Trophoblast cell (in vitro differentiated cells and primary cell): ENCODE measurements around the gene SDHA.
"Not testable (repeated sequence)": the region's sequence is repeated elsewhere in the genome, so short reads cannot be mapped to it uniquely, and the experiment has no call there.

Source experiments
- DNase-seq, 2 donors: peaks; one replicate each; pipeline ENCODE4 v3.0.0-alpha.2; 2016
- H2AFZ ChIP-seq: 2 replicates; pipeline ENCODE4 v1.6.1; 2013; ENCODE audit warnings: low read length, moderate library complexity, mild to moderate bottlenecking; ENCODE audit not compliant: insufficient read depth, poor library complexity
- H2AK5ac ChIP-seq: 2 replicates; pipeline ENCODE4 v1.6.1; 2013; ENCODE audit warnings: mild to moderate bottlenecking, low read length
- H2BK120ac ChIP-seq: 2 replicates; pipeline ENCODE4 v1.6.1; 2013; ENCODE audit warnings: low read length, mild to moderate bottlenecking, moderate library complexity; ENCODE audit not compliant: insufficient read depth, poor library complexity
- H2BK12ac ChIP-seq: 2 replicates; pipeline ENCODE4 v1.6.1; 2013; ENCODE audit warnings: mild to moderate bottlenecking, low read length, moderate library complexity
- H2BK5ac ChIP-seq: 2 replicates; pipeline ENCODE4 v1.6.1; 2013; ENCODE audit warnings: low read length, low read depth, moderate library complexity, mild to moderate bottlenecking; ENCODE audit not compliant: poor library complexity
- H3K14ac ChIP-seq: 2 replicates; pipeline ENCODE4 v1.6.1; 2013; ENCODE audit warnings: mild to moderate bottlenecking, low read length
- H3K18ac ChIP-seq: 2 replicates; pipeline ENCODE4 v1.6.1; 2013; ENCODE audit warnings: mild to moderate bottlenecking, low read length
- H3K23ac ChIP-seq: 2 replicates; pipeline ENCODE4 v1.6.1; 2013; ENCODE audit warnings: low read length
- H3K27ac ChIP-seq: 2 replicates; pipeline ENCODE4 v1.5.1; 2013; ENCODE audit warnings: low read depth, mild to moderate bottlenecking, inconsistent platforms, low read length, moderate library complexity
- H3K27me3 ChIP-seq: 2 replicates; pipeline ENCODE4 v1.6.1; 2013; ENCODE audit warnings: inconsistent platforms, mild to moderate bottlenecking, low read length, moderate library complexity; ENCODE audit not compliant: insufficient read depth
- H3K36me3 ChIP-seq, 2 experiments: 1 replicate in 1 of 2; 2 replicates in 1 of 2; pipeline ENCODE4 v1.6.1; 2013; ENCODE audit warnings: low read length in 2 of 2, mild to moderate bottlenecking in 2 of 2, moderate library complexity in 1 of 2; ENCODE audit not compliant: insufficient read depth in 2 of 2, control insufficient read depth in 1 of 2
- H3K4ac ChIP-seq: 2 replicates; pipeline ENCODE4 v1.6.1; 2013; ENCODE audit warnings: low read depth, mild to moderate bottlenecking, low read length, moderate library complexity
- H3K4me1 ChIP-seq, 2 experiments: 1 replicate in 1 of 2; 2 replicates in 1 of 2; pipeline ENCODE4 v1.6.1; 2013; ENCODE audit warnings: low read length in 2 of 2, mild to moderate bottlenecking in 2 of 2, moderate library complexity in 1 of 2; ENCODE audit not compliant: insufficient read depth in 2 of 2, control insufficient read depth in 1 of 2
- H3K4me2 ChIP-seq: 2 replicates; pipeline ENCODE4 v1.6.1; 2013; ENCODE audit warnings: inconsistent platforms, mild to moderate bottlenecking, low read length, moderate library complexity
- H3K4me3 ChIP-seq: 2 replicates; pipeline ENCODE4 v1.5.1; 2013; ENCODE audit warnings: mild to moderate bottlenecking, low read depth, low read length, inconsistent platforms
- H3K79me1 ChIP-seq: one replicate; pipeline ENCODE4 v1.6.1; 2013; ENCODE audit warnings: low read length
- H3K79me2 ChIP-seq: 2 replicates; pipeline ENCODE4 v1.6.1; 2013; ENCODE audit warnings: low read length, mild to moderate bottlenecking; ENCODE audit not compliant: control insufficient read depth, insufficient read depth, poor library complexity
- H3K9ac ChIP-seq: 2 replicates; pipeline ENCODE4 v1.6.1; 2013; ENCODE audit warnings: mild to moderate bottlenecking, low read length
- H3K9me3 ChIP-seq: 2 replicates; pipeline ENCODE4 v1.6.1; 2013; ENCODE audit warnings: low read depth, mild to moderate bottlenecking, control low read depth, inconsistent platforms, low read length; ENCODE audit not compliant: insufficient read depth
- H4K12ac ChIP-seq: 2 replicates; pipeline ENCODE4 v1.6.1; 2013; ENCODE audit warnings: low read depth, mild to moderate bottlenecking, low read length, moderate library complexity
- H4K8ac ChIP-seq: 2 replicates; pipeline ENCODE4 v1.6.1; 2013; ENCODE audit warnings: low read depth, mild to moderate bottlenecking, low read length, moderate library complexity
- H4K91ac ChIP-seq: one replicate; pipeline ENCODE4 v1.6.1; 2013; ENCODE audit warnings: low read depth, mild to moderate bottlenecking, low read length, moderate library complexity
- WGBS: extraction: QIAGEN DNeasy Blood & Tissue Kit; methylation state at CpG from one replicate; pipeline ENCODE4 v1.1.7; 2013; ENCODE audit warnings: missing lambda C conversion rate; ENCODE audit not compliant: insufficient read length, insufficient coverage; ENCODE audit errors: extremely low coverage; 5-methylcytosine and 5-hydroxymethylcytosine counted together

The SDHA gene

DNA sequence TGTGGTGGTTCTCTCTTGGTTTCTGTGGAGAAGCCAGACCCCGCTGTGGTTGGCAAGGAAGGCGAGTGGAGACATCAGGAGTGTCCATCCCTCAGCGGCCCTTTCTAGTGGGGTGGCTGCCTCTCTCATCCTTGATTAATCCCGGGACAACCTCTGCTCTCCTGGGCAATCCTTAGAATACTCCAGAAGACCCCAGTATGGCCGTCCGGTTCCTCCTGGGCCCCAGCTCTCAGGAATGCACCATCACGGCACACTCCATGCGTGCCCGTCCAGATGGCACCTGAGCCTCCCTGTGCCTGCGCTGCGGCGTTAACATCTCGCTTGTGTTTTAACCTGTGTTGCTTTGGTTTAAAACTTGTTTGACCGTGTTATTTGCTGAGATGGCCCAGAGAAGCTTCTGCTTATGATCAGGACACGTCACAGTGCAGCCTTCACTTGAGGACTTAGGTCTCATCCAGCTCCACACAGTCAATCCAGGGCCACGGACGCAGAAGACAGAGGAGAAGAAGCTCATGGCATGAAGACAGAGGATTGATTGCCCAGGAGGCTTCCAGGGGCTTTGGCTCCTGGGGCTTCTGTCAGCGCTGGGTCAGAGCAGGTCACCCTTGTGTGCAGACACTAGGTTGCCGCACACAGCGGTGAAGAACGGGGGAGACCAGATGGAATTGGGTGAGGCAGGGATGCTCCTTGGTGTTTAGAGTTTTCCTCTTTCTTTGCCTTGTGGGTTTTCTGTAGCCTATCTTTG, 82.7 kb downstream of the SDHA start:
- not testable (repeated sequence) for H3K9me3 ChIP-seq, H3K18ac ChIP-seq, H2AFZ ChIP-seq, H3K4me2 ChIP-seq, H3K14ac ChIP-seq, H3K79me2 ChIP-seq, H3K4me1 ChIP-seq, DNase-seq, H2AK5ac ChIP-seq, H3K27me3 ChIP-seq, H2BK120ac ChIP-seq, H4K8ac ChIP-seq, H3K36me3 ChIP-seq, H3K9ac ChIP-seq, H3K4me3 ChIP-seq, H3K4ac ChIP-seq, H3K23ac ChIP-seq, H2BK5ac ChIP-seq, H3K27ac ChIP-seq, H3K79me1 ChIP-seq, H2BK12ac ChIP-seq, H4K91ac ChIP-seq, H4K12ac ChIP-seq
- no CpG with 5 or more reads among the region's 21 CpGs for WGBS

DNA sequence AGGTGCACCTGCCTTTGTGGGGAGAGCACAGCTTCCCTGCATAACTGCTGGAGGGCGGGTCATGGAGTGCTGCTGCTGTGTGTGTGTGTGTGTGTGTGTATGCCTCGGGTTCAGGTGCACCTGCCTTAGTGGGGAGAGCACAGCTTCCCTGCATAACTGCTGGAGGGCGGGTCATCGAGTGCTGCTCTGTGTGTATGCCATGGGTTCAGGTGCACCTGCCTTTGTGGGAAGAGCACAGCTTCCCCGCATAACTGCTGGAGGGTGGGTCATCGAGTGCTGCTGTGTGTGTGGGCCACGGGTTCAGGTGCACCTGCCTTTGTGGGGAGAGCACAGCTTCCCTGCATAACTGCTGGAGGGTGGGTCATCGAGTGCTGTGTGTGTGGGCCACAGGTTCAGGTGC, 84.3 kb downstream of the SDHA start:
- H3K4ac ChIP-seq, H3K4me1 ChIP-seq, H3K27ac ChIP-seq, H3K79me2 ChIP-seq, H2AFZ ChIP-seq, H2BK12ac ChIP-seq, H4K91ac ChIP-seq, H3K9ac ChIP-seq, H3K9me3 ChIP-seq, H2BK120ac ChIP-seq, H3K4me2 ChIP-seq, H3K79me1 ChIP-seq, H3K4me3 ChIP-seq, H3K14ac ChIP-seq, H4K8ac ChIP-seq, H2AK5ac ChIP-seq, H3K23ac ChIP-seq, H3K27me3 ChIP-seq, H3K18ac ChIP-seq, H2BK5ac ChIP-seq, H4K12ac ChIP-seq, DNase-seq: not testable (repeated sequence)
- H3K36me3 ChIP-seq: peaks cover 15 to 18% of the 10 kb centered on the region in 2 experiments
- no CpG with 5 or more reads among the region's 8 CpGs for WGBS

- no CpG with 5 or more reads among the region's 8 CpGs for WGBS
- no peak overlapping the region for H3K14ac ChIP-seq
- H2AK5ac ChIP-seq: no peak overlapping the region
- no peak overlapping the region for H2BK5ac ChIP-seq
- H3K4ac ChIP-seq: no peak overlapping the region
- no peaks in the 10 kb centered on the region for H3K79me1 ChIP-seq
- no peak overlapping the region for H4K8ac ChIP-seq
- H3K23ac ChIP-seq: no peak overlapping the region
- H3K36me3 ChIP-seq: peaks cover 20 to 23% of the 10 kb centered on the region in 2 experiments
- DNase-seq: no peak
- no peaks in the 10 kb centered on the region for H3K9me3 ChIP-seq
- H3K18ac ChIP-seq: no peak overlapping the region
- H2AFZ ChIP-seq: no peak overlapping the region
- H3K4me2 ChIP-seq: no peak overlapping the region
- no peak overlapping the region for H4K12ac ChIP-seq
- no peak overlapping the region for H3K4me3 ChIP-seq
- H4K91ac ChIP-seq: no peak overlapping the region
- no peak overlapping the region for H2BK120ac ChIP-seq
- no peak overlapping the region for H3K9ac ChIP-seq
- no peaks in the 10 kb centered on the region for H3K4me1 ChIP-seq
- no peaks in the 10 kb centered on the region for H3K27me3 ChIP-seq
- H3K27ac ChIP-seq: no peak overlapping the region
- H2BK12ac ChIP-seq: no peak overlapping the region
- H3K79me2 ChIP-seq: no peaks in the 10 kb centered on the region
Measured at GRCh38 chr5:302966-303365, 84.8 kb downstream of the SDHA start.

- H2BK5ac ChIP-seq, H4K91ac ChIP-seq, H3K4ac ChIP-seq, H3K18ac ChIP-seq, H4K12ac ChIP-seq, H4K8ac ChIP-seq, H3K4me2 ChIP-seq, DNase-seq, H3K79me2 ChIP-seq, H3K14ac ChIP-seq, H2BK120ac ChIP-seq, H3K79me1 ChIP-seq, H3K9me3 ChIP-seq, H3K23ac ChIP-seq, H2AK5ac ChIP-seq, H3K27ac ChIP-seq, H3K4me3 ChIP-seq, H2AFZ ChIP-seq, H3K27me3 ChIP-seq, H2BK12ac ChIP-seq, H3K9ac ChIP-seq, H3K4me1 ChIP-seq: not testable (repeated sequence)
- peaks cover 23 to 27% of the 10 kb centered on the region in 2 experiments for H3K36me3 ChIP-seq
- no CpG with 5 or more reads among the region's 8 CpGs for WGBS
Measured at GRCh38 chr5:303741-304140, 85.6 kb downstream of the SDHA start.
